Mesothelial cell of epicardium (in vitro differentiated cells): ENCODE measurements around the gene ARMC2. TPM values are rescaled to one million over a fixed set of nuclear protein-coding genes. Genes with fewer than 3 reads are reported as not detected.

Experiments
- DNase-seq, 2 experiments: peaks; one replicate each; pipeline ENCODE4 v3.0.0; 2021; ENCODE audit warnings: low spot score in 2 of 2; ENCODE audit not compliant: unreplicated experiment in 2 of 2
- H3K27ac Mint-ChIP-seq: 2 replicates; pipeline ENCODE4 v1.8.0; 2021; ENCODE audit warnings: mixed read lengths
- H3K27me3 Mint-ChIP-seq: 2 replicates; pipeline ENCODE4 v1.8.0; 2021; ENCODE audit warnings: low read depth, mixed read lengths
- H3K36me3 Mint-ChIP-seq: 2 replicates; pipeline ENCODE4 v1.8.0; 2021; ENCODE audit warnings: mixed read lengths
- H3K4me1 Mint-ChIP-seq: 2 replicates; pipeline ENCODE4 v1.8.0; 2021; ENCODE audit warnings: mixed read lengths
- H3K4me3 Mint-ChIP-seq: 2 replicates; pipeline ENCODE4 v1.8.0; 2021; ENCODE audit warnings: mild to moderate bottlenecking, moderate library complexity, mixed read lengths
- H3K9me3 Mint-ChIP-seq: 2 replicates; pipeline ENCODE4 v1.8.0; 2021; ENCODE audit warnings: mixed read lengths
- total RNA-seq: library from RNA; stranded (reverse); gene quantifications from 3 replicates; pipeline ENCODE4 v1.2.1, GENCODE V29; 2021
- TF ChIP-seq, protein P1 (sequence below): fragments of 200-600 bp; sonication (generic); IDR thresholded peaks from one replicate; pipeline ENCODE4 v1.5.0; 2021; ENCODE audit warnings: antibody characterized with exemption; ENCODE audit not compliant: unreplicated experiment

The ARMC2 gene, protein sequence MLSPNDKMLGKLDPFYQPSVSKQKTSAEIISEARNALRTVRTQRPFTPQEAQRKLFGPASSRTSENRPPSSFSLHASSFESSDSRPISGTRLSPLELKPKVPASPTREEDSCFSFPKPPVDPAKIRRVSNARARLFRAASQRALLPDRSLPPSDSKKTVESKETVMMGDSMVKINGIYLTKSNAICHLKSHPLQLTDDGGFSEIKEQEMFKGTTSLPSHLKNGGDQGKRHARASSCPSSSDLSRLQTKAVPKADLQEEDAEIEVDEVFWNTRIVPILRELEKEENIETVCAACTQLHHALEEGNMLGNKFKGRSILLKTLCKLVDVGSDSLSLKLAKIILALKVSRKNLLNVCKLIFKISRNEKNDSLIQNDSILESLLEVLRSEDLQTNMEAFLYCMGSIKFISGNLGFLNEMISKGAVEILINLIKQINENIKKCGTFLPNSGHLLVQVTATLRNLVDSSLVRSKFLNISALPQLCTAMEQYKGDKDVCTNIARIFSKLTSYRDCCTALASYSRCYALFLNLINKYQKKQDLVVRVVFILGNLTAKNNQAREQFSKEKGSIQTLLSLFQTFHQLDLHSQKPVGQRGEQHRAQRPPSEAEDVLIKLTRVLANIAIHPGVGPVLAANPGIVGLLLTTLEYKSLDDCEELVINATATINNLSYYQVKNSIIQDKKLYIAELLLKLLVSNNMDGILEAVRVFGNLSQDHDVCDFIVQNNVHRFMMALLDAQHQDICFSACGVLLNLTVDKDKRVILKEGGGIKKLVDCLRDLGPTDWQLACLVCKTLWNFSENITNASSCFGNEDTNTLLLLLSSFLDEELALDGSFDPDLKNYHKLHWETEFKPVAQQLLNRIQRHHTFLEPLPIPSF
- total RNA-seq, result 11.3 to 16.5 TPM (median 16.2 TPM) in 3 replicates

DNA sequence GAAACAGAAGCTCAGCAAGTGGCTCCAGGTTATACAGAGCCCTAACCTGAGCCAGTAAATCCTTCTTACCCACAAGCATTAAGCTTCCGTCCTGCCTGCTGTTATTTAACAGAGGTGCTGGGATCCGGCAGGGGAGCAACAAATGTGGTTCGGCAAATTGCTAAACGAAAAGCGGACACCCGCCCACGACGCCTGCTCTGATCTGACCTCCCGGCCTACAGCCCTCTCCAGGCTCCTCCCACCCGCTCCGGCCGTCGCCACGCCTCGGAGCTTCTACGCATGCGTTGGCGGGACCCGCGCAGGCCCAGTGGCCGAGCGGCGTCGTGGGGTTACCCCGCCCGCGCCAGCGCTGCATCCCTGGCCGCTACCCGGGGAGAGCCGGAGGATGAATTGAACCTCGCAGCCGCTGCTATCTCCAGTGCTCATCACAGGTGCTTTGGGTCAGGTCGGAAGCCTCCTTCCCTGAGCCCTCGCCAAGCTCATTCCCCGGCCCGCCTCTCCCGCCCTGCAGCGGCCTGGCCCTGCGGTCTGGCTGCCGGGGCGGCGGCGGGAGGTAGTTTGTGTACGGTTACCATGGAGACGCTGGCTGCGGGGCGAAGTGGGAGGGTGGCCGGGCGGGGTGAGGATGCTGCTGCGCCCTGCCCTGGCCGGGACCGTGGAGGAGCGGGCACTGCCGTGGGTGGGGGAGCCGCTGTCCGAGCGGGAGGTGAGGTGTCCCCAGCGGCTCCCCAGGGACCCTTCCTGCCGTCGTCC lies at the start of gene ARMC2:
ARMC2 (plus strand) TSS at position 307 of the 753 bp plus-strand sequence. CDS start 5,846 bp downstream, outside the sequence.
- H3K9me3 Mint-ChIP-seq, result no peaks in the 10 kb centered on the region
- TF ChIP-seq, protein P1, sequence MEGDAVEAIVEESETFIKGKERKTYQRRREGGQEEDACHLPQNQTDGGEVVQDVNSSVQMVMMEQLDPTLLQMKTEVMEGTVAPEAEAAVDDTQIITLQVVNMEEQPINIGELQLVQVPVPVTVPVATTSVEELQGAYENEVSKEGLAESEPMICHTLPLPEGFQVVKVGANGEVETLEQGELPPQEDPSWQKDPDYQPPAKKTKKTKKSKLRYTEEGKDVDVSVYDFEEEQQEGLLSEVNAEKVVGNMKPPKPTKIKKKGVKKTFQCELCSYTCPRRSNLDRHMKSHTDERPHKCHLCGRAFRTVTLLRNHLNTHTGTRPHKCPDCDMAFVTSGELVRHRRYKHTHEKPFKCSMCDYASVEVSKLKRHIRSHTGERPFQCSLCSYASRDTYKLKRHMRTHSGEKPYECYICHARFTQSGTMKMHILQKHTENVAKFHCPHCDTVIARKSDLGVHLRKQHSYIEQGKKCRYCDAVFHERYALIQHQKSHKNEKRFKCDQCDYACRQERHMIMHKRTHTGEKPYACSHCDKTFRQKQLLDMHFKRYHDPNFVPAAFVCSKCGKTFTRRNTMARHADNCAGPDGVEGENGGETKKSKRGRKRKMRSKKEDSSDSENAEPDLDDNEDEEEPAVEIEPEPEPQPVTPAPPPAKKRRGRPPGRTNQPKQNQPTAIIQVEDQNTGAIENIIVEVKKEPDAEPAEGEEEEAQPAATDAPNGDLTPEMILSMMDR, result no peak
- H3K4me3 Mint-ChIP-seq, result peak within 1 kb of the TSS; percentile 88
- no peaks in the 10 kb centered on the region for H3K36me3 Mint-ChIP-seq
- H3K4me1 Mint-ChIP-seq, result peaks cover 11% of the 10 kb centered on the region
- H3K27ac Mint-ChIP-seq, result peak within 1 kb of the TSS; percentile 30
- peaks cover 2% of the 10 kb centered on the region for H3K27me3 Mint-ChIP-seq
- DNase-seq, result peak; percentile 80 to 94

DNA sequence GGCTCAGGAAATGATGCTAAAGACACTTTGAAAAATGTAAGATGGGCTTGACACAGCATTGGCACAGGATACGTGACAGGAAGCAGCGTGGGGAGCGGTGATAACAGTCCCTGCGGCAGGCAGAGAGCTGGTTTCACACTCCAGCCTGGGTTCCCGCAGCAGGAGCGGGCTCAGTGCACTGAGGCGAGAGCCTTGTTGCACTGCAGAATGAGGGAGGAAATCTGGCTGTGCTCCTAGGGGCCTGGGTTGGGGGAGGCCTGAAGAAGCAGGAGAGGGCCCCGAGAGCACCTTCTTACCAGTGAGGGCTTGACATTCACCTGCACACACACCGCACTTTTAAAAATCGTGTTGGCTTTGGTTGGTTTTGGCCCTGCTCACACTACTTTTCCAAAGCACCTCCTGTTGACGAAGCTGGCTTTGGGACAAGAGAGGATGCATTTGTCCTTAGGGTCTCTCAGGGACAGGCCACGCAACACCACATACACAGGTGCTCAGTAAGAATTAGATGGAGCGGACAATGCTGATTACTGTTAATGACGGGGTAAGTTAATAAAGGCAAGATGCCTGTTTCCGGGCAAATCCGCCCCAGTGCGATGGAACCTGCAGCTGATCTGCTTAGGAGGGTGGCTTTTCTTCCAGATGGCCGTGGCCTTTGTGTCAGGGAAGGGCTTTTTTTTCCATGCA lies 49.4 kb upstream of the ARMC2 start:
- no peak for DNase-seq
- H3K4me3 Mint-ChIP-seq, result no peak overlapping the region
- no peaks in the 10 kb centered on the region for H3K27me3 Mint-ChIP-seq
- no peaks in the 10 kb centered on the region for H3K9me3 Mint-ChIP-seq
- H3K27ac Mint-ChIP-seq, result peak overlapping the region; percentile 19
- peaks cover 42% of the 10 kb centered on the region for H3K4me1 Mint-ChIP-seq
- TF ChIP-seq, protein P1, result no peak
- H3K36me3 Mint-ChIP-seq, result no peaks in the 10 kb centered on the region

DNA sequence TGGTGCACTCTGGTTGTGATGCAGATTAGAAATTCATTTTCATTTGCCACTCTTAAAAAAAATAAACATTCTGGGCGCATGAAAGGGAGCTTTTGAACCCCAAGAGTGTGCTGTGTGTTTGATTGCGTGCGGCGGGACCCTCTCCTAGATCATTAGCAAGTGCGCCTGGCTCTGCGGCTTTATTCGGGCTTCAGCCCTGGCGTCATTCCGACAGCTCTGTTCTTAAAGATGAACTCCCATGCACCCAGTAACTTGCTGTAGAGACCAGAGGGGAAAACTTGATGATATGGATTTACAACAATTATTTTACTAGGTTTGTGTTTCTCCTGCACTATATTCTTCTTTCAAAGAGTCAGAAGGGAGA lies 48.9 kb upstream of the ARMC2 start:
- Mint-ChIP-seq H3K9me3 (no peaks in the 10 kb centered on the region), H3K4me3 (no peak overlapping the region), H3K27ac (no peak overlapping the region), H3K36me3 (no peaks in the 10 kb centered on the region), H3K27me3 (no peaks in the 10 kb centered on the region), H3K4me1 (peaks cover 38% of the 10 kb centered on the region)
- TF ChIP-seq, protein P1, result no peak
- DNase-seq, result no peak

DNA sequence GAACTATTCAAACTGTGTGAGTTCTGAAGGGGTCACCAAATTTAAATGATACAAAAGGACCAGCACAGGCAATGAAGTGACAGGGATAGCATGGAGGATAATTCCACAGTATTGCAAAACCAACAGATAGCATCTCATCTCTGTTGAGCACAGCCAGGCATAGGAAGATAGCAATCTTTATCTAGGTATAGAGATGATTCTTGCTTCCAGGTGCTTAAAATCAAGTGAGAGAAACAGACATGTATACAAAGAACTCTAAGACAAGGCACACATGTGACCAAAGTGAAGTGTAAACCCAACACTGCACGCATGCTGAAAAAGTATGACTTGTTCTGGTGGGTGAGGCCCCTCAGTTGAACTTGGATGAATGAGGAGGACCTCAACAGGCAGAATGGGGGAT lies 48.4 kb upstream of the ARMC2 start:
- H3K27ac Mint-ChIP-seq, result no peak overlapping the region
- no peaks in the 10 kb centered on the region for H3K9me3 Mint-ChIP-seq
- TF ChIP-seq, protein P1, result no peak
- H3K4me3 Mint-ChIP-seq, result no peak overlapping the region
- H3K4me1 Mint-ChIP-seq, result peaks cover 38% of the 10 kb centered on the region
- H3K36me3 Mint-ChIP-seq, result no peaks in the 10 kb centered on the region
- H3K27me3 Mint-ChIP-seq, result no peaks in the 10 kb centered on the region
- DNase-seq, result no peak

DNA sequence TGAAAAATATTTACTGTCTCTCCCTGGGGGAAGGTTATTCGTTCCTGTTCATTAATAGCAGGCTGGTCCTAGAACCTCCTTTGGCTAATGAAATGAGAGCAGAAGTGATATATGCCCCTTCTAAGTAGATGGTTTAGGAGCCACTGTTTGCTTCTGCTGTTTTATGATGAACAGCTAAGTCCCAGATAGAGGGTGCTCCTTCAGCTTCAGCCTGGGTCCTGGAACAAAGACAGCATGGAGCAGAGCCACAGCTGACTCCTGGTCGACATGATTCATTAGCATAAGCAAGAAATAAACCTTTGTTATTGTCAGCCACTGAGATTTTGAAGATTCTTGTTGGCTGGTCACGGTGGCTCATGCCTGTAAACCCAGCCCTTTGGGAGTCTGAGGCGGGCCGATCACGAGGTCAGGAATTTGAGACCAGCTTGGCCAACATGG lies 47.8 kb upstream of the ARMC2 start:
- no peaks in the 10 kb centered on the region for H3K36me3 Mint-ChIP-seq
- H3K4me3 Mint-ChIP-seq, result no peak overlapping the region
- peaks cover 43% of the 10 kb centered on the region for H3K4me1 Mint-ChIP-seq
- no peaks in the 10 kb centered on the region for H3K27me3 Mint-ChIP-seq
- no peaks in the 10 kb centered on the region for H3K9me3 Mint-ChIP-seq
- no peak for DNase-seq
- TF ChIP-seq, protein P1, result no peak
- H3K27ac Mint-ChIP-seq, result no peak overlapping the region
